ENCODE data around the gene PKIG.

DNA sequence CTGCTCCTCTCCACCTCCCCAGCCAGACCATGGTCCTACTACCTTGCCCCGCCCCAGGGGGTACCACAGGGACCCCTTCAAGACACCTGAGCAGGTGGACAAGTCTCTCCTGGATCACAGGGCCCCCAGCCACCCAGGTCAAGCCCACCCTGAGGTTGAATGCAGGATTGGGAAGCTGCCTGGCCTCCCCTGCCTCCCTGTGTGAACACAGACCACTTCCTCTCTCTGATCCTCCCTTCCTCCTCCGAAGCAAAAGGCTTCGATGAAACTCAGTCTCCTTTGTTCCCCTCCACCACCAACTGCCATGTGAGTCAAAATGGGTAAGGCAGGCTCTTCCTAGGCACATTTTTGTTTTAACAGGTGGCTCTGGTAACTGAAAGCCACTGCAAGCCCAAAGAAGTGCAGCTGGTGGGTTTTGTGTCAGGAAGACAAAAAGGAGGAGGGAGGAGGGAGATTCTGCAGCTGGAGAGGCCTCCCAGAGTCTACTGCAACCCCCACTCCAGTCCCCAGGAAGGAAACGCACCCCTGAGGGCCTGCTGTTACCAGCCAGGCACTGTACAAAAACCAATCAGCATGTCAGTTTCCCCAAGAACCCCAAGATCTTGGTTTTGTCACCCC is 63.8 kb downstream of the PKIG start:
- TF ChIP-seq, protein P1, sequence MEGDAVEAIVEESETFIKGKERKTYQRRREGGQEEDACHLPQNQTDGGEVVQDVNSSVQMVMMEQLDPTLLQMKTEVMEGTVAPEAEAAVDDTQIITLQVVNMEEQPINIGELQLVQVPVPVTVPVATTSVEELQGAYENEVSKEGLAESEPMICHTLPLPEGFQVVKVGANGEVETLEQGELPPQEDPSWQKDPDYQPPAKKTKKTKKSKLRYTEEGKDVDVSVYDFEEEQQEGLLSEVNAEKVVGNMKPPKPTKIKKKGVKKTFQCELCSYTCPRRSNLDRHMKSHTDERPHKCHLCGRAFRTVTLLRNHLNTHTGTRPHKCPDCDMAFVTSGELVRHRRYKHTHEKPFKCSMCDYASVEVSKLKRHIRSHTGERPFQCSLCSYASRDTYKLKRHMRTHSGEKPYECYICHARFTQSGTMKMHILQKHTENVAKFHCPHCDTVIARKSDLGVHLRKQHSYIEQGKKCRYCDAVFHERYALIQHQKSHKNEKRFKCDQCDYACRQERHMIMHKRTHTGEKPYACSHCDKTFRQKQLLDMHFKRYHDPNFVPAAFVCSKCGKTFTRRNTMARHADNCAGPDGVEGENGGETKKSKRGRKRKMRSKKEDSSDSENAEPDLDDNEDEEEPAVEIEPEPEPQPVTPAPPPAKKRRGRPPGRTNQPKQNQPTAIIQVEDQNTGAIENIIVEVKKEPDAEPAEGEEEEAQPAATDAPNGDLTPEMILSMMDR (IDR thresholded peaks at IDR 0.05; ENCODE audit: poor library complexity, severe bottlenecking), result no peak
- TF ChIP-seq POLR2AphosphoS5 (IDR thresholded peaks at IDR 0.05) (no peak), EP300 (conservative IDR thresholded peaks at IDR 0.05; ENCODE audit: poor library complexity, severe bottlenecking) (no peak)

Data from neural cell (in vitro differentiated cells).